HCT116 (cell line): Measurements from ENCODE around the gene MAEA. TPM values are rescaled to one million over a fixed set of nuclear protein-coding genes. Genes with fewer than 3 reads are reported as not detected.

Experiments
- ATAC-seq: fragments of 200-7000 bp; cut with Tn5 transposase; 2 replicates; pipeline ENCODE4 v1.9.1; 2020; ENCODE audit warnings: mild to moderate bottlenecking, moderate library complexity
- BruUV-seq: library from RNA; stranded (reverse); fragments of 400-500 nt; replicated peaks from 2 replicates; lab custom pipeline; 2021; lab: Mats Ljungman, UMichigan
- CTCF ChIA-PET: fragments of 300-600 bp; sonication (Branson Sonifier 250); formaldehyde crosslinking; loops from one replicate; lab custom pipeline; 2021; ENCODE audit warnings: antibody characterized with exemption; lab: Charles Lee
- POLR2A ChIA-PET: fragments of 300-600, 350-600 bp; sonication (Branson Sonifier 250); formaldehyde crosslinking; loops from one replicate; lab custom pipeline; 2021; ENCODE audit warnings: antibody characterized with exemption; lab: Charles Lee
- RAD21 ChIA-PET, 2 experiments: fragments of 300-600 bp; sonication (Branson Sonifier 250); formaldehyde crosslinking; loops; one replicate each; lab custom pipeline; 2023; ENCODE audit warnings: low total read pairs in 2 of 2; ENCODE audit not compliant: uncharacterized antibody in 2 of 2, unreplicated experiment in 2 of 2, low non-redundant PET in 1 of 2; lab: Charles Lee
- DNase-seq: peaks from one replicate; pipeline ENCODE4 v3.0.0-alpha.2; 2010; ENCODE audit warnings: low read depth, low spot score
- H2AFZ ChIP-seq: fragments of 200-600 bp; shearing (Covaris generic), sonication (generic); 2 replicates; pipeline ENCODE4 v1.6.1; 2017; ENCODE audit warnings: low read depth, mixed run types, mixed read lengths, antibody characterized with exemption, low read length; ENCODE audit not compliant: poor library complexity, severe bottlenecking
- H3K27ac ChIP-seq: 2 replicates; pipeline ENCODE4 v1.5.1; 2012; ENCODE audit warnings: low read depth, low read length
- H3K27me3 ChIP-seq: fragments of 200-600 bp; sonication (generic); 2 replicates; pipeline ENCODE4 v1.6.1; 2016; ENCODE audit warnings: mixed run types, low read length, mixed read lengths; ENCODE audit not compliant: insufficient read depth
- H3K36me3 ChIP-seq, 2 experiments: fragments of 200-500 bp in 1 of 2; fragments of 200-600 bp in 1 of 2; sonication (Bioruptor generic) in 1 of 2; sonication (generic) in 1 of 2; 2 replicates each; pipeline versions ENCODE4 v1.5.1 to v1.6.1; 2014 to 2016; ENCODE audit warnings: low read length in 2 of 2, inconsistent platforms in 1 of 2, mixed read lengths in 1 of 2, mixed run types in 1 of 2; ENCODE audit not compliant: insufficient read depth in 2 of 2, control insufficient read depth in 1 of 2
- H3K4me1 ChIP-seq, 2 experiments: fragments of 200-600 bp in 1 of 2; sonication (generic) in 1 of 2; 2 replicates each; pipeline versions ENCODE4 v1.5.1 to v1.6.1; 2012 to 2017; ENCODE audit warnings: low read length in 2 of 2, inconsistent platforms in 1 of 2, mild to moderate bottlenecking in 1 of 2, mixed read lengths in 1 of 2, mixed run types in 1 of 2, moderate library complexity in 1 of 2; ENCODE audit not compliant: insufficient read depth in 2 of 2, control insufficient read depth in 1 of 2
- H3K4me2 ChIP-seq: fragments of 200-600 bp; sonication (generic); 2 replicates; pipeline ENCODE4 v1.6.1; 2017; ENCODE audit warnings: mixed run types, low read length, mixed read lengths
- H3K4me3 ChIP-seq, 2 experiments: fragments of 200-600 bp in 1 of 2; sonication (generic) in 1 of 2; replicated peaks in 1 of 2; 2 replicates each; pipeline ENCODE4 v1.5.1; 2011 to 2016; ENCODE audit warnings: low read length in 2 of 2, control low read depth in 1 of 2, low read depth in 1 of 2, mild to moderate bottlenecking in 1 of 2, mixed read lengths in 1 of 2, mixed run types in 1 of 2
- H3K79me2 ChIP-seq: fragments of 200-600 bp; sonication (generic); 2 replicates; pipeline ENCODE4 v1.6.1; 2017; ENCODE audit warnings: mild to moderate bottlenecking, mixed run types, low read length, moderate library complexity, mixed read lengths; ENCODE audit not compliant: insufficient read depth
- H3K9ac ChIP-seq: fragments of 200-600 bp; sonication (generic); 2 replicates; pipeline ENCODE4 v1.6.1; 2016; ENCODE audit warnings: low read length, mixed read lengths
- H3K9me2 ChIP-seq: fragments of 200-600 bp; sonication (generic), shearing (Covaris generic); 2 replicates; pipeline ENCODE4 v1.6.1; 2017; ENCODE audit warnings: mixed run types, mild to moderate bottlenecking, moderate library complexity; ENCODE audit not compliant: insufficient read depth
- H3K9me3 ChIP-seq, 2 experiments: fragments of 200-500 bp in 1 of 2; fragments of 200-600 bp in 1 of 2; sonication (Bioruptor generic) in 1 of 2; sonication (generic) in 1 of 2; 2 replicates each; pipeline ENCODE4 v1.6.1; 2014 to 2017; ENCODE audit warnings: low read length in 2 of 2, mixed read lengths in 2 of 2, inconsistent platforms in 1 of 2, low read depth in 1 of 2, mild to moderate bottlenecking in 1 of 2, mixed run types in 1 of 2, moderate library complexity in 1 of 2; ENCODE audit not compliant: control insufficient read depth in 1 of 2, insufficient read depth in 1 of 2
- H4K20me1 ChIP-seq: fragments of 200-600 bp; sonication (generic), shearing (Covaris generic); 2 replicates; pipeline ENCODE4 v1.6.1; 2017; ENCODE audit warnings: mixed run types, mild to moderate bottlenecking, moderate library complexity; ENCODE audit not compliant: insufficient read depth
- ATF3 ChIP-seq: IDR thresholded peaks from 2 replicates; pipeline ENCODE4 v1.6.1; 2012
- CEBPB ChIP-seq: IDR thresholded peaks from 2 replicates; pipeline ENCODE4 v1.6.1; 2012; ENCODE audit warnings: low read depth
- CTCF ChIP-seq, 3 experiments: fragments of 200-600 bp in 1 of 3; sonication (generic) in 1 of 3; IDR thresholded peaks in 2 of 3; conservative IDR thresholded peaks in 1 of 3; 2 replicates each; pipeline ENCODE4 v1.5.1; 2012 to 2017; ENCODE audit warnings: low read depth in 2 of 3, low read length in 2 of 3, antibody characterized with exemption in 1 of 3, borderline replicate concordance in 1 of 3, control low read depth in 1 of 3, mild to moderate bottlenecking in 1 of 3, mixed read lengths in 1 of 3, mixed run types in 1 of 3, moderate library complexity in 1 of 3; ENCODE audit not compliant: insufficient read depth in 1 of 3
- EGR1 ChIP-seq: IDR thresholded peaks from 2 replicates; pipeline ENCODE4 v1.6.1; 2012; ENCODE audit warnings: low read depth
- EZH2 ChIP-seq: fragments of 200-600 bp; sonication (generic); IDR thresholded peaks from 2 replicates; pipeline ENCODE4 v1.6.1; 2017; ENCODE audit warnings: antibody characterized with exemption, mixed run types
- FOSL1 ChIP-seq: IDR thresholded peaks from 2 replicates; pipeline ENCODE4 v1.6.1; 2012; ENCODE audit warnings: low read depth
- JUND ChIP-seq: IDR thresholded peaks from 2 replicates; pipeline ENCODE4 v1.6.1; 2012
- POLR2A ChIP-seq: IDR thresholded peaks from 2 replicates; pipeline ENCODE4 v1.7.0; 2011; ENCODE audit warnings: borderline replicate concordance; ENCODE audit not compliant: insufficient read depth, insufficient read length; ENCODE audit errors: extremely low read depth
- RAD21 ChIP-seq: IDR thresholded peaks from 2 replicates; pipeline ENCODE4 v1.6.1; 2012; ENCODE audit warnings: low read depth, mild to moderate bottlenecking
- SP1 ChIP-seq: IDR thresholded peaks from 2 replicates; pipeline ENCODE4 v1.6.1; 2012; ENCODE audit warnings: low read depth
- ZBTB33 ChIP-seq: IDR thresholded peaks from 2 replicates; pipeline ENCODE4 v1.6.1; 2011; ENCODE audit warnings: mild to moderate bottlenecking, low read length, moderate library complexity; ENCODE audit not compliant: insufficient replicate concordance; ENCODE audit errors: extremely low read depth
- ZNF274 ChIP-seq: fragments of 200-500 bp; sonication (Bioruptor generic); IDR thresholded peaks from 2 replicates; pipeline ENCODE4 v1.6.1; 2014; ENCODE audit warnings: mild to moderate bottlenecking, low read depth, low read length, inconsistent platforms
- intact Hi-C: fragments of 100-400 bp; cut with micrococcal nuclease; formaldehyde crosslinking; loops from 2 replicates; pipeline ENCODE4 v1.10.0; 2022
- total RNA-seq: library from RNA; stranded (reverse); gene quantifications from one replicate; pipeline ENCODE4 v1.2.1, GENCODE V29; 2021; ENCODE audit not compliant: unreplicated experiment

Gene MAEA
- total RNA-seq, 1 experiment from 2014 or later = 88.3 TPM

GRCh38 chr4:1255699-1256098, 34.0 kb upstream of the MAEA start (continued):
- no peak for TF ChIP-seq ZBTB33
- no peak for TF ChIP-seq CEBPB
- no peak for TF ChIP-seq POLR2A
- TF ChIP-seq RAD21 = no peak
- no peak for TF ChIP-seq JUND
- no peak for TF ChIP-seq EZH2
- no peak for TF ChIP-seq ATF3
- TF ChIP-seq SP1 = no peak

- Histone ChIP-seq H3K27me3 (no peaks in the 10 kb centered on the region), H3K4me1 (no peaks in the 10 kb centered on the region), H3K9ac (no peak overlapping the region), H3K27ac (no peak overlapping the region), H3K36me3 (no peaks in the 10 kb centered on the region), H3K9me2 (no peaks in the 10 kb centered on the region), H3K9me3 (0 out of 4 replicates have a peak, but pooled peaks cover 3 to 5% of the 10 kb centered on the region in 2 experiments), H3K4me3 (no peak overlapping the region), H2AFZ (no peak overlapping the region), H3K4me2 (no peak overlapping the region), H4K20me1 (no peaks in the 10 kb centered on the region), H3K79me2 (no peaks in the 10 kb centered on the region)
- no peak for TF ChIP-seq FOSL1
- peak in 2 of 3 experiments; percentile 11 to 32; a peak in 1 of 6 replicates for TF ChIP-seq CTCF (IDR thresholded peaks at IDR 0.05 in 2 of 3, conservative IDR thresholded peaks at IDR 0.05 in 1 of 3; ENCODE audit: borderline replicate concordance in 1 of 3, insufficient read depth in 1 of 3, low read depth in 2 of 3, low read length in 2 of 3)
- TF ChIP-seq SP1 = no peak
- TF ChIP-seq JUND = no peak
- TF ChIP-seq ATF3 = no peak
- TF ChIP-seq EGR1 = no peak
- no peak for TF ChIP-seq ZNF274
- ATAC-seq (peak; percentile 55; the same call in 1 of the 2 replicates), DNase-seq (no peak)
- POLR2A ChIA-PET = interaction anchor here (0.7 kb wide), 1 partner anchor 32 kb away, joined by 3 read pairs; no protein-coding TSS in a partner anchor
- BruUV-seq = no TSS peak
- intact Hi-C loops = no loop called here
- RAD21 ChIA-PET = no interaction called here
- CTCF ChIA-PET = no interaction called here
Observed at GRCh38 chr4:1258457-1258856, 31.2 kb upstream of the MAEA start.
